ENCODE data around the gene ZNF346. TPM values are rescaled to one million over a fixed set of nuclear protein-coding genes. Genes with fewer than 3 reads are reported as not detected.

The ZNF346 gene
- total RNA-seq, 1 experiment from 2014 or later: 27.3 TPM

- intact Hi-C loops (cut with micrococcal nuclease; ENCODE audit: unreplicated experiment): no loop called here
- Histone ChIP-seq H3K27me3 (replicated peaks; ENCODE audit: insufficient read depth, low read depth, low read length, poor library complexity) (no peaks in the 10 kb centered on the region), H3K4me1 (ENCODE audit: insufficient read depth, low read length, poor library complexity, severe bottlenecking) (no peaks in the 10 kb centered on the region), H3K4me3 (ENCODE audit: low read depth, low read length, poor library complexity, severe bottlenecking) (no peak overlapping the region), H3K9me3 (ENCODE audit: low read depth, low read length, poor library complexity, severe bottlenecking) (no peaks in the 10 kb centered on the region), H3K27ac (ENCODE audit: low read depth, low read length, poor library complexity, severe bottlenecking) (no peak overlapping the region), H3K36me3 (ENCODE audit: insufficient read depth, low read length, poor library complexity, severe bottlenecking) (peaks cover 8% of the 10 kb centered on the region)
- no peak for DNase-seq (ENCODE audit: low spot score)
- BruUV-seq (replicated peaks): no TSS peak
- ChIA-PET POLR2A (ENCODE audit: low non-redundant PET) (no interaction called here), CTCF (no interaction called here)
- TF ChIP-seq EZH2 (IDR thresholded peaks at IDR 0.05; ENCODE audit: borderline replicate concordance, low read depth, low read length, poor library complexity, severe bottlenecking) (no peak), CTCF (conservative IDR thresholded peaks at IDR 0.05; ENCODE audit: low read depth, low read length) (no peak)
Observed at GRCh38 chr5:177066224-177066623, 43.7 kb downstream of the ZNF346 start.

DNA sequence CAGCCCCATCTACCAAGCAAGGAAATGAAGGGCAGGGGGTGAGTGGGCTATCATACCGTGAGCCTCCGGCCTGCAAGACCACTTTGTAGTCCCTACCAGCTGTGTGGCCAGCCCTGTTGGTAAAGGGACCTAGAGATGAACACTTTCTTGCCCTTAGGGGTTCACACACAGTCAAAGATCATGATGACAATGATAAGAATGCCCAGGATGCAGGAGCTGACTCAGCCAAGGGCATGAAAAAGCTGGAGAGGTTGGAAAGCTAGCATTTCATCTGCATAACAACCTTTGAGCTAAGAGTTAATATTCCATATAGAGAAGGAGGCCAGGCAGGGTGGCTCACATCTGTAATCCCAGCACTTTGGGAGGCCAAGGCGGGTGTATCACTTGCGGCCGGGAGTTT is 45.0 kb downstream of the ZNF346 start:
- CTCF ChIA-PET: no interaction called here
- POLR2A ChIA-PET (ENCODE audit: low non-redundant PET): no interaction called here
- H3K4me1 ChIP-seq (ENCODE audit: insufficient read depth, low read length, poor library complexity, severe bottlenecking): no peaks in the 10 kb centered on the region

GRCh38 chr5:177070536-177071191 is 48.2 kb downstream of the ZNF346 start:
- H3K36me3 ChIP-seq (ENCODE audit: insufficient read depth, low read length, poor library complexity, severe bottlenecking): no peaks in the 10 kb centered on the region
- TF ChIP-seq CTCF (conservative IDR thresholded peaks at IDR 0.05; ENCODE audit: low read depth, low read length) (no peak), EZH2 (IDR thresholded peaks at IDR 0.05; ENCODE audit: borderline replicate concordance, low read depth, low read length, poor library complexity, severe bottlenecking) (no peak)
- DNase-seq (ENCODE audit: low spot score): no peak
- ChIA-PET CTCF (interaction anchor here (0.6 to 1.4 kb wide), 5 partner anchors 39 to 488 kb away, joined by 3 to 15 read pairs (median 3); no protein-coding TSS in a partner anchor), POLR2A (ENCODE audit: low non-redundant PET) (no interaction called here)
- no peak overlapping the region for H3K4me3 ChIP-seq (ENCODE audit: low read depth, low read length, poor library complexity, severe bottlenecking)
- no peaks in the 10 kb centered on the region for H3K4me1 ChIP-seq (ENCODE audit: insufficient read depth, low read length, poor library complexity, severe bottlenecking)
- H3K27me3 ChIP-seq (replicated peaks; ENCODE audit: insufficient read depth, low read depth, low read length, poor library complexity): no peaks in the 10 kb centered on the region
- intact Hi-C loops (cut with micrococcal nuclease; ENCODE audit: unreplicated experiment): no loop called here
- no peaks in the 10 kb centered on the region for H3K9me3 ChIP-seq (ENCODE audit: low read depth, low read length, poor library complexity, severe bottlenecking)
- no peak overlapping the region for H3K27ac ChIP-seq (ENCODE audit: low read depth, low read length, poor library complexity, severe bottlenecking)
- BruUV-seq (replicated peaks): no TSS peak

More for the DNA sequence above, 45.0 kb downstream of the ZNF346 start:
- TF ChIP-seq CTCF (conservative IDR thresholded peaks at IDR 0.05; ENCODE audit: low read depth, low read length) (no peak), EZH2 (IDR thresholded peaks at IDR 0.05; ENCODE audit: borderline replicate concordance, low read depth, low read length, poor library complexity, severe bottlenecking) (no peak)
- DNase-seq (ENCODE audit: low spot score): no peak
- Histone ChIP-seq H3K27me3 (replicated peaks; ENCODE audit: insufficient read depth, low read depth, low read length, poor library complexity) (no peaks in the 10 kb centered on the region), H3K9me3 (ENCODE audit: low read depth, low read length, poor library complexity, severe bottlenecking) (no peaks in the 10 kb centered on the region), H3K36me3 (ENCODE audit: insufficient read depth, low read length, poor library complexity, severe bottlenecking) (peaks cover 5% of the 10 kb centered on the region), H3K4me3 (ENCODE audit: low read depth, low read length, poor library complexity, severe bottlenecking) (no peak overlapping the region), H3K27ac (ENCODE audit: low read depth, low read length, poor library complexity, severe bottlenecking) (no peak overlapping the region)
- BruUV-seq (replicated peaks): no TSS peak
- intact Hi-C loops (cut with micrococcal nuclease; ENCODE audit: unreplicated experiment): no loop called here

All from A673 (cell line).